Stomach (tissue), 4 donors: ENCODE measurements around the gene DES.

ENCODE experiments used
- CTCF ChIP-seq, 7 experiments: fragments of 450-650 bp in 4 of 7; fragments of 200-600 bp in 3 of 7; sonication (generic) in 3 of 7; IDR thresholded peaks; one replicate each; pipeline ENCODE4 v1.5.1; 2016 to 2019; ENCODE audit warnings: antibody characterized with exemption in 7 of 7, control low read depth in 2 of 7, mild to moderate bottlenecking in 1 of 7
- POLR2A ChIP-seq, 4 donors: fragments of 450-650 bp; IDR thresholded peaks; one replicate each; pipeline ENCODE4 v1.6.1; 2016; ENCODE audit warnings: antibody characterized with exemption in 4 of 4, control low read depth in 2 of 4, mild to moderate bottlenecking in 1 of 4, moderate library complexity in 1 of 4
- POLR2AphosphoS5 ChIP-seq, 3 donors: sonication (generic); formaldehyde crosslinking; IDR thresholded peaks; one replicate each; pipeline ENCODE4 v1.6.1; 2016; ENCODE audit warnings: antibody characterized with exemption in 3 of 3

GRCh38 chr2:219440388-219441256, 22.4 kb downstream of the DES start:
- TF ChIP-seq CTCF (IDR thresholded peaks at IDR 0.05) (no peak), POLR2A (IDR thresholded peaks at IDR 0.05) (no peak), POLR2AphosphoS5 (IDR thresholded peaks at IDR 0.05) (no peak)
